ENCODE results near the gene ANKFY1.
A peak's percentile ranks its signal among the peaks of the same experiment; 100 is the strongest.

Gene ANKFY1

GRCh38 chr17:4220655-4221054, 43.1 kb downstream of the ANKFY1 start (continued):
- TF ChIP-seq ZSCAN4 (tag by site-specific recombination; IDR thresholded peaks at IDR 0.05) (no peak), GLIS2 (tag by site-specific recombination; IDR thresholded peaks at IDR 0.05) (no peak), BCL6B (tag by site-specific recombination; IDR thresholded peaks at IDR 0.05) (no peak), ZNF174 (tag by site-specific recombination; IDR thresholded peaks at IDR 0.05) (no peak), ZNF37A (tag by site-specific recombination; IDR thresholded peaks at IDR 0.05) (no peak), OVOL3 (tag by site-specific recombination; IDR thresholded peaks at IDR 0.05) (no peak), ZNF366 (tag by site-specific recombination; conservative IDR thresholded peaks at IDR 0.05) (no peak; the same call in 1 of the 2 replicates), ZNF132 (tag by site-specific recombination; IDR thresholded peaks at IDR 0.05; ENCODE audit: borderline replicate concordance) (no peak), ZFHX2 (tag by site-specific recombination; conservative IDR thresholded peaks at IDR 0.05) (no peak), ZNF76 (tag by site-specific recombination; IDR thresholded peaks at IDR 0.05; ENCODE audit: borderline replicate concordance, low read depth) (peak; percentile 34; the same call in 1 of the 2 replicates), ZNF239 (tag by site-specific recombination; IDR thresholded peaks at IDR 0.05) (no peak), ZBTB21 (tag by site-specific recombination; IDR thresholded peaks at IDR 0.05) (no peak), ZNF23 (tag by site-specific recombination; IDR thresholded peaks at IDR 0.05; ENCODE audit: borderline replicate concordance) (no peak), ZNF776 (tag by site-specific recombination; IDR thresholded peaks at IDR 0.05; ENCODE audit: borderline replicate concordance) (no peak), ZNF580 (tag by site-specific recombination; IDR thresholded peaks at IDR 0.05) (no peak), ZNF624 (tag by site-specific recombination; IDR thresholded peaks at IDR 0.05) (no peak; the same call in 1 of the 2 replicates), ZNF433 (tag by site-specific recombination; IDR thresholded peaks at IDR 0.05; ENCODE audit: low read depth) (no peak), ZNF837 (tag by site-specific recombination; IDR thresholded peaks at IDR 0.05) (peak; percentile 55; the same call in 1 of the 2 replicates), ZNF157 (tag by site-specific recombination; IDR thresholded peaks at IDR 0.05) (no peak), ZNF302 (tag by site-specific recombination; IDR thresholded peaks at IDR 0.05; ENCODE audit: low read depth) (no peak), ZNF280C (tag by site-specific recombination; IDR thresholded peaks at IDR 0.05) (no peak), ZNF510 (tag by site-specific recombination; IDR thresholded peaks at IDR 0.05; ENCODE audit: insufficient replicate concordance) (no peak), ZIC2 (tag by site-specific recombination; IDR thresholded peaks at IDR 0.05) (no peak), ZNF324 (tag by site-specific recombination; IDR thresholded peaks at IDR 0.05) (no peak), ZBTB6 (tag by site-specific recombination; IDR thresholded peaks at IDR 0.05) (no peak), ZSCAN5A (tag by site-specific recombination; IDR thresholded peaks at IDR 0.05) (no peak), ZNF350 (tag by site-specific recombination; IDR thresholded peaks at IDR 0.05) (no peak), SALL2 (tag by site-specific recombination; IDR thresholded peaks at IDR 0.05; ENCODE audit: borderline replicate concordance) (no peak), ZNF155 (tag by site-specific recombination; IDR thresholded peaks at IDR 0.05) (no peak), ZNF600 (tag by site-specific recombination; IDR thresholded peaks at IDR 0.05) (peak; percentile 94), ZNF645 (tag by site-specific recombination; IDR thresholded peaks at IDR 0.05) (no peak), ZBTB17 (tag by site-specific recombination; IDR thresholded peaks at IDR 0.05) (peak; percentile 93)

Measured in HEK293 (cell line).